Choroid plexus epithelial cell (primary cell): ENCODE measurements around the gene EMILIN3.

Source experiments
- DNase-seq: peaks from one replicate; pipeline ENCODE4 v3.0.0-alpha.2; 2010; ENCODE audit warnings: low read depth
- H3K4me3 ChIP-seq: 2 replicates; pipeline ENCODE4 v1.5.1; 2011; ENCODE audit warnings: low read depth, mild to moderate bottlenecking, control low read depth, low read length, moderate library complexity
- TF ChIP-seq, protein P1 (sequence below): conservative IDR thresholded peaks from 2 replicates; pipeline ENCODE4 v1.5.1; 2011; ENCODE audit warnings: low read depth, mild to moderate bottlenecking, control low read depth, inconsistent platforms, low read length, moderate library complexity

EMILIN3 gene

DNA sequence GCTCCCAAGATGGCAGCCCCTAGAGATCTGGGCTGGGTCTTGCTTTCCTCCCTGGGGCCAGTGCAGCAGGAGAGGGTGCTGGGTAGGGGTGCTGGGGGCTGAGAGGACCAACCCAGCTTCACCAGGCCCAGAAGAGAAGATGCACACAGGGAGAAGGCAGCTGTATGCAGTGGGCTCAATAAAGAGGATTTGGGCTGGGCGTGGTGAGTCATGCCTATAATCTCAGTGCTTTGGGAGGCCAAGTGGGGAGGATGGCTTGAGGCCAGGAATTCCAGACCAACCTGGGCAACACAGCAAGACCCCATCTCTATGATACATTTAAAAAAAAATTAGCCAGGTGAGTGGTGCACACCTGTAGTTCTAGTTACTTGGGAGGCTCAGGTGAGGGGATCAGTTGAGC, 25.7 kb upstream of the EMILIN3 start:
- no peak for DNase-seq
- TF ChIP-seq, protein P1, sequence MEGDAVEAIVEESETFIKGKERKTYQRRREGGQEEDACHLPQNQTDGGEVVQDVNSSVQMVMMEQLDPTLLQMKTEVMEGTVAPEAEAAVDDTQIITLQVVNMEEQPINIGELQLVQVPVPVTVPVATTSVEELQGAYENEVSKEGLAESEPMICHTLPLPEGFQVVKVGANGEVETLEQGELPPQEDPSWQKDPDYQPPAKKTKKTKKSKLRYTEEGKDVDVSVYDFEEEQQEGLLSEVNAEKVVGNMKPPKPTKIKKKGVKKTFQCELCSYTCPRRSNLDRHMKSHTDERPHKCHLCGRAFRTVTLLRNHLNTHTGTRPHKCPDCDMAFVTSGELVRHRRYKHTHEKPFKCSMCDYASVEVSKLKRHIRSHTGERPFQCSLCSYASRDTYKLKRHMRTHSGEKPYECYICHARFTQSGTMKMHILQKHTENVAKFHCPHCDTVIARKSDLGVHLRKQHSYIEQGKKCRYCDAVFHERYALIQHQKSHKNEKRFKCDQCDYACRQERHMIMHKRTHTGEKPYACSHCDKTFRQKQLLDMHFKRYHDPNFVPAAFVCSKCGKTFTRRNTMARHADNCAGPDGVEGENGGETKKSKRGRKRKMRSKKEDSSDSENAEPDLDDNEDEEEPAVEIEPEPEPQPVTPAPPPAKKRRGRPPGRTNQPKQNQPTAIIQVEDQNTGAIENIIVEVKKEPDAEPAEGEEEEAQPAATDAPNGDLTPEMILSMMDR = no peak
- H3K4me3 ChIP-seq = no peak overlapping the region

DNA sequence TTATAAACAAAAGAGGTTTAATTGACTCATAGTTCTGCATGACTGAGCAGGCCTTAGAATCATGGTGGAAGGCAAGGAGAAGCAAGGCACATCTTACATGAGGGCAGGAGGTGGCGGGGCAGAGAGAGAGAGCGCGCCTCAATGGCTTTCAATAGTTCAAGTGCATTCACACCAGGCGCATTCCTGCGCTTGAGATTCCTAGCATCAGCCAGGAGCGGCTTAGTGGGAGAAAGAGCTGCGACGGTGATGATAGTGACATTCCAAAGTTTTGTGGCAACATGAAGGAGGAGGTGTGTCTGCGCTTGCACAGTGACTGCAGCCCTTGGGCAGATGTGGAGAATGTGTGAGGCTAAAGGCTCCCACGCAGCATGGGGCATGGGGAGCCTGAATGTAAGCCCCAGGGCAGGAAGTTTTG, 25.0 kb upstream of the EMILIN3 start:
- DNase-seq = no peak
- H3K4me3 ChIP-seq = no peak overlapping the region
- TF ChIP-seq, protein P1 = no peak

DNA sequence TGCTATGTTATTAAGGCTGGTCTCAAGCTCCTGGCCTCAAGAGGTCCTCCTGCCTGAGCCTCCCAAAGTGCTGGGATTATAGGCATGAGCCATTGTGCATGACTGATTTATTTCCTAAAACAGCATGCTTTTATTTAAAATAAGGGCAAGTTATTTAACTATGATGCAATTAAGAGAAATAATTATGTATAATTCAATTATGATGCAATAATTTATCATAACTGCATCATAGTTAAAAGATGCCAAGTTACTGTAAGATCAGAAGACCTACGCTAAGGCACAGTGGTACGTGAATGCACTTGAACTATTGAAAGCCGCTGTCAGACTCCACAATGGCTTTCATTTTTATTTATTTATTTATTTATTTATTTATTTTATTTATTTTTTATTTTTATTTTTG, 24.3 kb upstream of the EMILIN3 start:
- TF ChIP-seq, protein P1 = no peak
- H3K4me3 ChIP-seq = no peak overlapping the region
- no peak for DNase-seq

DNA sequence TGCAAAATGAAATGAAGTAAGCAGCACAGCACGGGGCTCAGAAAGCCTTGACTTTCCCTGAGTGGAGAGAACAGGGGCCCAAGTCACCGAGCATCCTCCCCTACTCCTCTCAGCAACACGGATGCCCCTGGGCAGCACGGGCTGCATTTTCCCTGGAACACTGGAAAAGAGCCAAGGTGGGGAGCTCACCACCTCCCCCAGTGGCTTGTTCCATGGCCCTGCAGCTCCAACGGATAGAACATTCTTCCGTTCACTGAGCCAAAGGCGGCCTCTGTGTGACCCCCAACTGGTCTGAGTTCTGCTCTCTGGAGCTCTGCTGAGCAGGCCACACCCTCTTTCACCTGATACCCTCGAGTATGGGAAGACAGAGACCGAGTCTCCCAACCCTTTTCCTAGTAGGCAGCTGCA, 20.8 kb upstream of the EMILIN3 start:
- peak; percentile 50 for DNase-seq
- H3K4me3 ChIP-seq = no peak overlapping the region
- TF ChIP-seq, protein P1 = peak; percentile 41

DNA sequence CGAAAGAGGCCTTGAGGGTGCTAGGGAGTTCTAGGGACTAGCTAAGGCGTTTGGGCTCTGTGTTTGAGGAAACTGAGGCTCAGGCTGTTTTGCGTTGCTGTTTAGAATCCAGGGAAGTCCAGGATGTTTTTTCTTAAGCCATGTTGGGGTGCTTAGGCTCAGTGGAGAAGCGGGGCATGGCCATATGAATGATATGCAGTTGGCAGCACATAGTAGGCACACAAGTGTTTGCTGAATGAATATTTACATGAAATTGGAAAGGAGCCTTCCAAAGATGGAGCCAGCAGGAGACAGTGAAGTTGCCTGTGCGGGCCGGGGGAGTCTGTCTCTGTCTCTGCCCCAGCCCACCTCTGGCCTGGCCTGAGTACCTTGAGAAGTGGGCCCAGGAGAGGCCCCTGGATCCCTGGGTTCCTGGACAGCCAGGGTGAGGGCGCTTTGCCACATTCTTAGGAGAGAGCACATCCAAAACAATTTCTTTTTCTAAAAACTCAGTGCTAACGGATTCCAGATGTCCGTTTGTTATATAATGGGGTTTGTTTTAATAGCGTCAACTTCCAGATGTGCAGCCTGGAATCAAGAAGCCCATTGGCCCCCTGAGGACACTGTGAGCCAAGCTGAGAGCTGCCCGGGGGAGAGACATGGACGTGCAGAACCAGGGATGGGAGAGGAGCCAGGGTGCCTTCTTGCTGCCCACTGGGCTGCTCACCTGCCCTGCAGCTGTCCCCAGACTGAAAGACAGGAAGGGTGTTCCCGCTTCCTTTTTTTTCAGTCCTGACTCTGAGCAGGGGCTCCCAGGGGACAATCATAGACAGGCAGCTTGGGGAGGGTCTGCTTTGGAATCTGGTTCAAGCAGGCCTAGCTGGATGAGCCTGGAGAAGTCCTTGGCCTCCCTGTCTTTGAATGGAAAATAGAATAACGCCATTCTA, 20.1 kb upstream of the EMILIN3 start:
- TF ChIP-seq, protein P1 = no peak
- no peak overlapping the region for H3K4me3 ChIP-seq
- no peak for DNase-seq

DNA sequence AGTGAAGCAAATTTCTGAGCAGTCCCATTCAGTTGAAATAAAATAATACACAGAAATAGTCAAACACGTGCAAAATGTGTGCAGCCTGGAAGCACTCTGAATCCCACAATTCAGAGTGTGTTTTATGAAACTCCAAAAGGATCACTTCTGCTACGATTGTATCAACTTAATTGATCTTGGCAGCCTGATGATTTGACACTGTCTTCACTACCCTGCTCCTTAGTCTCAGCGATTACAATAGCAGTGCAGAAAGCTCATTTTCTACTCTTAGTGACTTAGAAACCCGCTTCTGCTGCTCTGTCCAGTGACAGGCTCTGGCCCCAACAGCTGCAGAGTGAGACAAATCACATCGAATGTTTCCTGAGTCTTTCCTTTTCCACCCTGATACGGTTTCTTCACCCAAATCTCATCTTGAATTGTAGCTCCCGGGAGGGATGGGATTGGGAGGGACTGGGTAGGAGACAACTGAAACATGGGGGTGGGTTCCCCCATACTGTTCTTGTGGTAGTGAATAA, 16.2 kb upstream of the EMILIN3 start:
- H3K4me3 ChIP-seq = no peak overlapping the region
- TF ChIP-seq, protein P1 = no peak
- DNase-seq = no peak
